ENCODE measurements around the gene NCOR2.

- TF ChIP-seq CTCF (IDR thresholded peaks at IDR 0.05), result no peak
- TF ChIP-seq EZH2 (IDR thresholded peaks at IDR 0.05; ENCODE audit: borderline replicate concordance, insufficient read depth, low read depth, low read length, poor library complexity, severe bottlenecking), result no peak
These were observed 23.7 kb downstream of the NCOR2 start for GRCh38 chr12:124543590-124544310.

All from B cell (primary cell).